Measurements from ENCODE around the gene SGF29. TPM values are rescaled to one million over a fixed set of nuclear protein-coding genes. Genes with fewer than 3 reads are reported as not detected.
"Not testable (repeated sequence)": the region's sequence is repeated elsewhere in the genome, so short reads cannot be mapped to it uniquely, and the experiment has no call there.

The SGF29 gene
- total and polyA plus RNA-seq, 2 donors (not counting 1 experiment from before 2014, with no cell fraction given) = 1.6 to 6.9 TPM

GRCh38 chr16:28522792-28523191, 30.9 kb upstream of the SGF29 start:
- Histone ChIP-seq H3K9me3 (ENCODE audit: control insufficient read depth, insufficient read depth, low read depth, low read length) (no peaks in the 10 kb centered on the region), H3K27me3 (ENCODE audit: control insufficient read depth, insufficient read depth, low read length) (no peaks in the 10 kb centered on the region), H3K4me2 (ENCODE audit: extremely low read depth, insufficient read depth, low read length) (no peak overlapping the region), H2AFZ (ENCODE audit: low read length) (no peak overlapping the region), H4K20me1 (ENCODE audit: control insufficient read depth, extremely low read depth, insufficient read depth, low read length) (no peaks in the 10 kb centered on the region), H3K4me1 (ENCODE audit: control insufficient read depth, extremely low read depth, insufficient read depth, low read length) (no peaks in the 10 kb centered on the region), H3K4me3 (replicated peaks in 1 of 4; ENCODE audit: control extremely low read depth in 1 of 4, insufficient read depth in 1 of 4, low read depth in 3 of 4, low read length in 4 of 4) (no peak overlapping the region), H3K27ac (ENCODE audit: insufficient read depth, low read length) (no peak overlapping the region), H3K79me2 (ENCODE audit: control insufficient read depth, insufficient read depth, low read length) (no peaks in the 10 kb centered on the region), H3K9ac (ENCODE audit: insufficient read depth, low read length) (no peak overlapping the region), H3K36me3 (ENCODE audit: control insufficient read depth, insufficient read depth, low read length) (no peaks in the 10 kb centered on the region)
- no peak for DNase-seq (ENCODE audit: low read depth in 2 of 2)
- TF ChIP-seq EZH2 (IDR thresholded peaks at IDR 0.05; ENCODE audit: low read length, missing control alignments) (no peak), CTCF (conservative IDR thresholded peaks at IDR 0.05 in 1 of 2, IDR thresholded peaks at IDR 0.05 in 1 of 2; ENCODE audit: low read depth in 1 of 2, low read length in 2 of 2) (no peak)

GRCh38 chr16:28524681-28525171, 29.0 kb upstream of the SGF29 start:
- DNase-seq (ENCODE audit: low read depth in 2 of 2) = no peak
- Histone ChIP-seq H3K4me1 (ENCODE audit: control insufficient read depth, extremely low read depth, insufficient read depth, low read length) (no peaks in the 10 kb centered on the region), H3K36me3 (ENCODE audit: control insufficient read depth, insufficient read depth, low read length) (no peaks in the 10 kb centered on the region), H3K27me3 (ENCODE audit: control insufficient read depth, insufficient read depth, low read length) (no peaks in the 10 kb centered on the region), H3K27ac (ENCODE audit: insufficient read depth, low read length) (no peak overlapping the region), H3K4me3 (replicated peaks in 1 of 4; ENCODE audit: control extremely low read depth in 1 of 4, insufficient read depth in 1 of 4, low read depth in 3 of 4, low read length in 4 of 4) (no peak overlapping the region), H3K9ac (ENCODE audit: insufficient read depth, low read length) (no peak overlapping the region), H2AFZ (ENCODE audit: low read length) (no peak overlapping the region), H3K9me3 (ENCODE audit: control insufficient read depth, insufficient read depth, low read depth, low read length) (no peaks in the 10 kb centered on the region), H3K79me2 (ENCODE audit: control insufficient read depth, insufficient read depth, low read length) (no peaks in the 10 kb centered on the region), H3K4me2 (ENCODE audit: extremely low read depth, insufficient read depth, low read length) (no peak overlapping the region), H4K20me1 (ENCODE audit: control insufficient read depth, extremely low read depth, insufficient read depth, low read length) (no peaks in the 10 kb centered on the region)
- TF ChIP-seq EZH2 (IDR thresholded peaks at IDR 0.05; ENCODE audit: low read length, missing control alignments) = no peak
- no peak for TF ChIP-seq CTCF (conservative IDR thresholded peaks at IDR 0.05 in 1 of 2, IDR thresholded peaks at IDR 0.05 in 1 of 2; ENCODE audit: low read depth in 1 of 2, low read length in 2 of 2)

GRCh38 chr16:28526201-28527099, 27.3 kb upstream of the SGF29 start:
- no peak overlapping the region for H3K4me2 ChIP-seq (ENCODE audit: extremely low read depth, insufficient read depth, low read length)
- no peak overlapping the region for H2AFZ ChIP-seq (ENCODE audit: low read length)
- H3K4me1 ChIP-seq (ENCODE audit: control insufficient read depth, extremely low read depth, insufficient read depth, low read length) = no peaks in the 10 kb centered on the region
- no peaks in the 10 kb centered on the region for H3K27me3 ChIP-seq (ENCODE audit: control insufficient read depth, insufficient read depth, low read length)
- no peak for TF ChIP-seq EZH2 (IDR thresholded peaks at IDR 0.05; ENCODE audit: low read length, missing control alignments)
- no peak for TF ChIP-seq CTCF (conservative IDR thresholded peaks at IDR 0.05 in 1 of 2, IDR thresholded peaks at IDR 0.05 in 1 of 2; ENCODE audit: low read depth in 1 of 2, low read length in 2 of 2)
- DNase-seq (ENCODE audit: low read depth in 2 of 2) = no peak
- H3K4me3 ChIP-seq (replicated peaks in 1 of 4; ENCODE audit: control extremely low read depth in 1 of 4, insufficient read depth in 1 of 4, low read depth in 3 of 4, low read length in 4 of 4) = no peak overlapping the region
- H3K36me3 ChIP-seq (ENCODE audit: control insufficient read depth, insufficient read depth, low read length) = no peaks in the 10 kb centered on the region
- H3K9ac ChIP-seq (ENCODE audit: insufficient read depth, low read length) = no peak overlapping the region
- no peaks in the 10 kb centered on the region for H3K79me2 ChIP-seq (ENCODE audit: control insufficient read depth, insufficient read depth, low read length)
- H4K20me1 ChIP-seq (ENCODE audit: control insufficient read depth, extremely low read depth, insufficient read depth, low read length) = no peaks in the 10 kb centered on the region
- H3K9me3 ChIP-seq (ENCODE audit: control insufficient read depth, insufficient read depth, low read depth, low read length) = no peaks in the 10 kb centered on the region
- H3K27ac ChIP-seq (ENCODE audit: insufficient read depth, low read length) = no peak overlapping the region

DNA sequence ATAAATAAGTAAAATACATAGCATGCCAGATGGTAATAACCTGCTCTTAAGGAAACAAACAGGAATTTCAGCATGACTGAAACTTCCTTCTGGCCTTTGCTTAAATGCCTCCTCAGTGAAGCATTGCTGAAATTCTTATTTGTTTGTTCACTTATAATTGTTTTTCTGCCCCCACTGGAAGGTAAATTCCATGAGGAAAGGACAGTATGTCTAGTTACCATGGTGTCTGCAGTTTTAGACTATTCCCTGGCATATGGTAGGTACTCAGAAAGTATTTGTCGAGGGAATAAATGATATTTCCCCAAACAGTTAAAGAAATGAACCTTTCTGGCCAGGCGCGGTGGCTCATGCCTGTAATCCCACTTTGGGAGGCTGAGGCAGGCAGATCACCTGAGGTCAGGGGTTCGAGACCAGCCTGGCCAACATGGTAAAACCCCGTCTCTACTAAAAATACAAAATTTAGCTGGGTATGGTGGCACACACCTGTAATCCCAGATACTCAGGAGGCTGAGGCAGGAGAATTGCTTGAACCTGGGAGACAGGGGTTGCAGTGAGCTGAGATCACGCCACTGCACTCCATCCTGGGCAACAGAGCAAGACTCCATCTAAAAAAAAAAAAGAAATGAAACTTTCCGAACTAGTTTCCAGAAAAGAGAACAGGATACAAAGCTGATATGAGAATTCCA, 26.5 kb upstream of the SGF29 start:
- not testable (repeated sequence) for H2AFZ ChIP-seq (ENCODE audit: low read length); H4K20me1 ChIP-seq (ENCODE audit: control insufficient read depth, extremely low read depth, insufficient read depth, low read length); H3K36me3 ChIP-seq (ENCODE audit: control insufficient read depth, insufficient read depth, low read length); H3K4me3 ChIP-seq (replicated peaks in 1 of 4; ENCODE audit: control extremely low read depth in 1 of 4, insufficient read depth in 1 of 4, low read depth in 3 of 4, low read length in 4 of 4); H3K79me2 ChIP-seq (ENCODE audit: control insufficient read depth, insufficient read depth, low read length); H3K4me2 ChIP-seq (ENCODE audit: extremely low read depth, insufficient read depth, low read length); H3K27ac ChIP-seq (ENCODE audit: insufficient read depth, low read length); H3K4me1 ChIP-seq (ENCODE audit: control insufficient read depth, extremely low read depth, insufficient read depth, low read length); H3K9me3 ChIP-seq (ENCODE audit: control insufficient read depth, insufficient read depth, low read depth, low read length); H3K27me3 ChIP-seq (ENCODE audit: control insufficient read depth, insufficient read depth, low read length); H3K9ac ChIP-seq (ENCODE audit: insufficient read depth, low read length)
- DNase-seq (ENCODE audit: low read depth in 2 of 2) = peak in 1 of 2 donors; percentile 12
